NCI-H187 (cell line): Measurements from ENCODE around the gene KIF26B.
"Not testable (repeated sequence)": the region's sequence is repeated elsewhere in the genome, so short reads cannot be mapped to it uniquely, and the experiment has no call there.

Source experiments
- DNase-seq, 2 experiments: peaks; one replicate each; lab custom pipeline; 2025; lab: John Stamatoyannopoulos, UW

Gene KIF26B

DNA sequence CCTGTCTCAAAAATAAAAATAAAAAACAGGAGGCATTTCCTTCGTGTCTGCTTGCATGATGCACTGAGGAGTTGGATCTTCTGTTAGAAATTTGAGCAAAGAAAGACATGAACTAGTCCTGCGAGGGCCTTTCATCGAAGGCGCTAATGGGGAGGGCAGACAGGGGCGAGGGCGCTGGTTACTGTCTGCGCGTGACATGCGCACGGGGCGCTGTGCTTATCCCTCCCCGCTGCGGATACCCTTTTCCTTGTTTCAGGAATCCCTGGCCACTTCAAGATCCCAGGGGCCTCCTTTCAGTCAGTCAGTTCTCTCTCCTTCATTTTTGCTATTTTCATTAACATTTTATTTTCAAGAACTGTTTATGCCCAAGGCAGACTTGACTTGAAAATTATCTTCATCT, 545.8 kb downstream of the KIF26B start:
- no peak for DNase-seq

DNA sequence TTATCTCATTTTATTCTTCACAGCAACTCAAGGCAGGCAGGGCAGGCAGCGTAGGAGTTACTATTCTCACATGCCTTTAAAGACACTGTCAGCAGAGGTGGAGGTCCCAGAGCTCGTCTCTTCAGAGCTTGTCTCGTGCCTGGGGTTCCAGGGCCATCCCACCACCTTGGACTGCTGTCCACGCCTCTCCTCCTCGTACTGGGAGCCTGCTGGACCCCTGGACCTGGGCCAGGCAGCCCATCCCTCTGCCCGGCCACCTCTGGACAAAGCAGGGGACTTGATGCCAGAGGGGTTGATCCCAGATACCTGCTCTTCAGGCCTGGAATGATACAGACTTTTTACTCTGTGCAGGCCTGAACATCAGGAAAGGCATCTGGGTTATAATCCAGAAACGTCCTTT, 546.8 kb downstream of the KIF26B start:
- no peak for DNase-seq

DNA sequence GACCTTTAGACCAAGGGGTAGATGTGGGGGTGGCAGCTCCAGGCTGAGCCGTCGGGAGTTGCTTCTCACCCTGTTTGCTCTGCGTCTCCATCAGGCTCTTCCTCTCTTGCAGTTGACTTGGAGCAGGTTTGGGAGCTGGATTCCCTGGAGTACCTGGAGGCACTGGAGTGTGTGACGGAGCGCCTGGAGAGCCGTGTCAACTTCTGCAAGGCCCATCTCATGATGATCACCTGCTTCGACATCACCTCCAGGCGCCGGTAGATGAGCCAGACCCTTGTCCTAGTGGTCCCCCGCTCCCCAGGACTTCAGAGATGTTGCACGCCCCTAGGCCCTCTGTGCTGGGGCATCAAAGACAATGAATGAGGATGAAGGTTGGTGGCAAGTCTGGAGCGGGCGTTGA, 547.6 kb downstream of the KIF26B start:
- no peak for DNase-seq

DNA sequence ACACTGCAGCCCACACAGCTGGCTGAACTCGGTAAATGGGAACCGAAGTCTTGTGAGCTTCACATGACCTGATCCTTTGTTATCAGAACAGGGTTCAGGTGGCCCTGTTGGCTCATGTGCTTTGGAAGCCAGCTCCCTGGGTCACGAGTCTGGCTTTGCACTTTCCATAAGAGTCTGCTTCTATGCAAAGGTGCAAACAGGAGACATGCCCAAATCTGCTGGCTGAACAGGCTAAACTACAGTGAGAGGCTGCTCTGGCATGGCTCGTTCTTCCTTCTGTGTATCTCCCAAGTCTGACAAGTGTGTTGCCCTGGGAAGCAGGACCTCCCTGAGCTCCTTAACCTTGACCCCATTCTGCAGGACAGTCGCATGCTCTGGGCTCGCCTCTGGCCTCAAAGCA, 549.6 kb downstream of the KIF26B start:
- no peak for DNase-seq

DNA sequence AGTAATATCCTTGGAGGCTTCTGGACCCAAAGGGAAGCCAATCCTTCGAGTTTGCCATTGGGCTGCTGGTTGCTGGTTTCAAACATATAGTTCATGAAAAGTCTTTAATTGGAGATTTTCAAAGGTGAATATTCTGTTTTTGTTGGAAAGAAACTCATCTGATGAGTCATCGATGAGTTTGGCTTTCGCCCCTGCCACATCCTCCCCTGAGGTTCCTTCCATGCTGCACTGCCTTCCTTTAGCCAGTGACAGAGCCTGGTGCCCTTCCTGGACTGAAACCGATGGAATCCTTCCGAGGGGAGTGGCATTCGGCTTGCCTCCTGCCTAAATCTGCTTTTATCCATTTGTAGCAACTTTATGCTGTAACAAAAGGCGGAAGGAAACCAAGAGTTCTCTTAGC, 550.0 kb downstream of the KIF26B start:
- DNase-seq: no peak

DNA sequence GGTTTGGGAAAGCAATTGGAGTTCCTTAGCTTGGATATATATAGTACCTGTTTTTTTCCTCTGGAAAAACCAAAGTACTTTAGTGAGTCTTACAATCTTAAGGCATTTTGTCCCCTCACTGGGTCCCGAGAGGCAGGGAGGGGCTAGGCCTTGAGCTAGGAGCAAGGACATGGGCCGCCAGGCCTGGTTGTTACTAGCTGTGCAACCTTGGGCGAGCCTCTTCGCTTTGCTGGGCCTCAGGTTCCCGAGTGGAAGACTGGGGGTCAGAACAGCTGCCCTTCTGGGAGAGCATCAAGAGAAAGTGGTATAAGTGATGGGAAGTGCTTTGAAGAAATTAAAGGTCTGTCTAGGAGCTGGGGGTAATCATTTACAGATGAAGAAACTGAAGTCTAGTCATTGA, 553.2 kb downstream of the KIF26B start:
- no peak for DNase-seq

DNA sequence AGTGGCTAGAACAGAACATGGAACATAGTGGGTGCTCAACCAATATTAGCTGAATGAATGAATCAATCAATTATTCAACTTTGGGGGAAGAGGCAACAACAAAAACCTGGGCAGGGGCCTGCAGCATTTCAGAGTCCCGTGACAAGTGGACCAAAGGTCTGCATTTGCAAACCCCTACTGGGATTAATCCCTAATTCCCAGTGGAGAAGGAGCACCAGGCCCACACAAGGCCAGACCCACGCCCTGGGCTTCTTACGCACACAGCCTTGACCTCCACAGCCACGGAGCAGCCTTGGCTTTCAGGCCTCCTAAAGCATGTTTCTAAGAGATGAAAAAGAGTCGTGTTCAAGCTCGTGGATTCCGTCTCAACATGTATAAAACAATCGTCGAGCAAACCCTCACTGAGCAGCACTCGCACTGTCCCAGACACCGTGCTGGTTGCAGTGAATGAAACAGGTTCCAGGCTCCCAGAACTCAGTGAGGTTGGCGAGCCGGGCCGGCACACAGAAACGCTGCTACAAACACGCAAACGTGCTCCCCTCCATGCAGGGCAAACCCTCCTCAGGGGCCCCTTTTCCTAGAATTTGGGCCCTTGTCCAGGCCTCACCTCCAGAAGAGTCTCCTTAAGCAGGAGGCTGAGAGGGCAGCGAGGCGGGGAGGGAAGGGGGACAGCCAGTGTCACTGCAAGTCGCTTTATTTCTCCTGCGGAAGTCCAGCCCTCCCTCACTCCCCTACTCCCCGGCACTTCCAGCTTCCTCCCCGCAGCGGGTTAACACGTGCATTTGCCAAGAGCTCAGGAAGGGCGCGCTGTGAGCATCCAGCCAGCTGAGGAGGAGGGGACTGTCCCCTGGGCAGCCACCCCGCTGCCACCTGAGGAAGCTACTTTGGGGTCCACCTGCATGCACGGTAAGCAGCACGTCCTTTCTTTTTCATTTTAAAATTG, 556.4 kb downstream of the KIF26B start:
- DNase-seq: no peak

DNA sequence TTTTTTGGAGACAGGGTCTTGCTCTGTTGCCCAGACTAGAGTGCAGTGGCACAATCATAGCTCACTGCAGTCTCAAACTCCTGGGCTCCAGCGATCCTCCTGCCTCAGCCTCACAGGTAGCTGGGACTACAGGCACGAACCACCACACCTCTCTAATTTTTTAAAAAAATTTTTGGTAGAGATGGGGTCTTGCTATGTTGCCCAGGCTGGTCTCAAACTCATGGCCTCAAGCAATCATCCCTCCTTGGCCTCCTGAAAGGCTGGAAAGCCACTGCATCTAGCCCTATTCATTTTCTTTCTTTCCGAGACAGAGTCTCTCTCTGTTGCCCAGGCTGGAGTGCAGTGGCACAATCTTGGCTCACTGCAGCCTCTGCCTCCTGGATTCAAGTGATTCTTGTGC, 559.2 kb downstream of the KIF26B start:
- not testable (repeated sequence) for DNase-seq

DNA sequence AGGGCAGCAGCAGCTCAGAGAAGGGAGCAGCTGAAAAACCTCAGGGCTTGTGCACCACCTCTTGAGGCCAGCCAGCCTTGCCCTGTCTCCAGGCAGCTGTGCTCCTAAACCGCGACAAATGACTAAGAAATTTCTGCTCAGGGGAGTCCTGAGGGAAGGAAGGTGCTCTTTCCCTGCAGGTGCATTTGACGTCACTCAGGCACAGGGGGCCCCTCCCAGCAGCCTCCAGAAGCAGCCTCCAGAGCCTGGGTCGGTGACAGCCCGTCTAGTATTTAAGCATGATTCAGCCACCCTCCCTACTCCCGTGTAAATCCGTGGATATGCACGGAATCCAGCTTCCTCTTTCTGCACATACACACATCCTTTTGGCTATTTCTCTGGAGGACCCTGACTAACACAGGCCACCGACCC, 560.5 kb downstream of the KIF26B start:
- no peak for DNase-seq

DNA sequence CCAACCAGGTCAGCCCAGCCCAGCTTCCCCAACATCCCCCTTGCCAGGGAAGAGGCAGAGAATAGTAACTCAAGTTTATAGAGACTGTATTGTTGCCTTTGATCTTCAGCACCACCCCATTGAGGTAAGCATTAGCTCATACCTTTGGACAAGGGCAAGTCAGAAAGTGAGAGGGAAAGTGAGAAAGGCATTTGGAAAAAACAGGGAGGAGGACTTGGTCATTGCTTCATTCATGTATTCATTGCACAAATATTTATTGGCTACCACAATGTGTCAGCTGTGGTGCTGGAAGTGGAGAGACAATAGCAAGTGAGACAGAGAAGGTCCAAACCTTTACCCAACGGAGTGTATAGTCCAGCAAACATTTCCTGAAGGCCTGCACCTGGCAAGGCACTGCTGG, 561.2 kb downstream of the KIF26B start:
- no peak for DNase-seq

DNA sequence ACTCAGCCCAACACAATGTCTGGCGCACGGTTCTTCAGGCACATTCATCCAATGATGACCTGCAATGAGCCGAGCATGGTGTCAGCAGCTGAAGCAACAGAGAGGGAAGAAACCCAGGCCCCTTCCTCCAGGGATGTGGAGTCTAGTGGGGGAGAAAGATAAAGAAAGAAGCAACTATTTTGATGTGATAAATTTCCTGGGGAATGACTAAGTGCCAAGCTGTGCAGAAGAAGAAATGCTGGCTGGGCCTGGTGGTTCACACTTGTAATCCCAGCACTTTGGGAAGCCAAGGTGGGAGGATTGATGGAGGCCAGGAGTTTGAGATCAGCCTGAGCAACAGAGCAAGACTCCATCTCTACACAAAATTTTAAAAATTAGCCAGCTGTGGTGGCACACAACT, 561.8 kb downstream of the KIF26B start:
- no peak for DNase-seq

DNA sequence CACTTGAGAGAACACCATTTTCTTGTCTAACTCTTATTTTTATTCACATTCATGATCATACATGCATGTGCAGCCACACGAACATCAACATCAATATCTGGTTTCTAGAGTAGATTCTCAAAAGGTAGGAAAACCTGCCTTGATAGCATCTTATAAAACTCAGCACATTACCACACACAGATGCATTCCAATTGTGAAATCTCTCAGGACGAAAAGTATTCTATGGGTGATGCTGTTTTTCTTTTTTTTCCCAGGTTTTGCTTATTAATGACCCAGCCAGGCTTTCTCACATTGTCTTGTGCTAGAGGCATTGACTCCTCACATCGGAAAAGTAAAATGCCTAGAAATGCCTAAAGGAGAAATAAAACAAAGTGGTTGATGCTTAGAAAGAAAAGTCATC, 562.8 kb downstream of the KIF26B start:
- no peak for DNase-seq

DNA sequence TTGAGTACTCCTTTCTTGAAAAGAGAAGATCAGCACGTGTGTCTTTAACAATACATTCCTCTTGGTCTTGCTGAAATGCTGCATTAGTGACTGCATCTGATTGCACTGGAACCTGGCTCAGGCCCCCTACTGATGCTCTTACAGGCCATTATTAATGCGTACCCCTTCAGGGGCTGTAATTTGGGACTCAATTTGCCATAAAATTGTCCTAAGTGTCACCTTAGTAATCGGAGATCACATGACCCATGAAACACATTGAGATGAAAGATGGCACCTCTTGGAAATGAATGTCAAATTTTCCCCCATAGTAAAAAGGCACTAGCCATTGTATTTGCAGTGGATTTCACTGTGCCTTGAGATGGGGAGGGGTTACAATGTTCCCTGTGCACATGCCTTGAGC, 563.3 kb downstream of the KIF26B start:
- DNase-seq: no peak

DNA sequence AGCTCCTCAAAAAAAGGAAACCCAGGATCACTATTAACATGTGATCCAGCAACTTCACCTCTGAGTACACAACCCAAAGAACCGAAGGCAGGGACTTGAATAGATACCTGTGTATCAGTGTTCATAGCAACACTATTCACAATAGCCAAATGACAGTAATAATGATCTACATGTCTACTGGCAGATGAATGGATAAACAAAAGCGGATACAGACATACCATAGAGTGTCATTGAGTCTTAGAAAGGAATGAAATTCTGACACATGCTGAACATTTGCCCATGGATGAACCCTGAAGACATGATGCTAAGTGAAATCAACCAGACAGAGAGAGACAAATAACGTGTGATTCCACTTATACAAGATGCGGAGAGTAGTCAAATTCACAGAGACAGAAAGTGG, 564.2 kb downstream of the KIF26B start:
- no peak for DNase-seq

DNA sequence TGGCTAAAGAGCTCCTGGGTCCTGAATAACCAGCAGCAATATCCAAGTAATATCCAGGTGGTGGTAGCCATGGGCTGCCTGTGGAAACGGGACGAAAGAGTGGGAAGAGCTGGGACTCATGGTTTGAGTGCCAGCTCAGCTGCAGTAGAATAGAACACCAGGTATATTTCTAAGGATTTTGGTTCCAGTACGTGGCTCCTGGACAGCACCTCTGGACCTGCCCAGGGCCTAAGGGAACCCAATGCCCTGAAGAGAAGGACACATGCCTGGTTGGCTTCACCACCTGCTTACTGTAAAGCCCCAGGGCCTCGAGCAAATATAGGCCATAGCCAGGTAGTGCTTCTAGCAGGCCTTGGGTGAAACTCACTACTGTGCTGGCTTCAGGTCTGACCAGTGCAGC, 566.7 kb downstream of the KIF26B start:
- DNase-seq: no peak

DNA sequence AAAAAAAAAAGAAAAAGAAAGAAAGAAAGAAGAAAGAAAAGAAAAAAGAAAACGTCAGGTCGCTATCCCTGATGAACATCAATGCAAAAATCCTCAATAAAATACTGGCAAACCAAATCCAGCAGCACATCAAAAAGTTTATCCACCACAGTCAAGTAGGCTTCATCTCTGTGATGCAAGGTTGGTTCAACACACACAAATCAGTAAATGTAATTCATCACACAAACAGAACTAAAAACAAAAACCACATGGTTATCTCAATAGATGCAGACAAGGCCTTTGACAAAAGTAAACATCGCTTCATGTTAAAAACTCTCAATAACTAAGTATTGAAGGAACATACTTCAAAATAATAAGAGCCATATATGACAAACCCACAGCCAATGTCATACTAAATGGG, 573.2 kb downstream of the KIF26B start:
- DNase-seq: not testable (repeated sequence)

DNA sequence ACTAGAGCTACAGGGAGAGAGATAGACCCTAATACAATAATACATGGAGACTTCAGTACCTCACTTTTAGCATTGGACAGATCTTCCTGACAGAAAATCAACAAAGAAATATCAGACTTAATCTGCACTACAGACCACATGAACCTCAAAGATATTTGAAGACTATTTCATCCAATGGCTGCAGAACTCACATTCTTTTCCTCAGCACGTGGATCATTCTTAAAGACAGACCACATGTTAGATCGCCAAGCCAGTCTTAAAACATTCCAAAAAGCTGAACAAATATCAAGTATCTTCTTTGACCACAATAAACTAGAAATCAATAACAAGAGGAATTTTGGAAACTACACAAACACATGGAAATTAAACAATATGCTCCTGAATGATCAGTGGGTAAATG, 576.0 kb downstream of the KIF26B start:
- no peak for DNase-seq

DNA sequence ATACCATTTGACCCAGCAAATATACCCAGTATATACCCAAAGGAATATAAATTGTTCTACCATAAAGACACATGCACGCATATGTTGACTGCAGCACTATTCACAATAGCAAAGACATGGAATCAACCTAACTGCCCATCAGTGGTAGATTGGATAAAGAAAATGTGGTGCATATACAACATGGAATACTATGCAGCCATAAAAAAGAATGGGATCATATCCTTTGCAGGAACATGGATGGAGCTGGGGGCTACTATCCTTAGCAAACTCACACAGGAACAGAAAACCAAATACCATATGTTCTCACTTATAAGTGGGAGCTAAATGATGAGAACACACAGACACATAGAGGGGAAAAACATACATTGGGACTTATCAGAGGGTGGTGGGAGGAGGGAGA, 585.6 kb downstream of the KIF26B start:
- DNase-seq: not testable (repeated sequence)

DNA sequence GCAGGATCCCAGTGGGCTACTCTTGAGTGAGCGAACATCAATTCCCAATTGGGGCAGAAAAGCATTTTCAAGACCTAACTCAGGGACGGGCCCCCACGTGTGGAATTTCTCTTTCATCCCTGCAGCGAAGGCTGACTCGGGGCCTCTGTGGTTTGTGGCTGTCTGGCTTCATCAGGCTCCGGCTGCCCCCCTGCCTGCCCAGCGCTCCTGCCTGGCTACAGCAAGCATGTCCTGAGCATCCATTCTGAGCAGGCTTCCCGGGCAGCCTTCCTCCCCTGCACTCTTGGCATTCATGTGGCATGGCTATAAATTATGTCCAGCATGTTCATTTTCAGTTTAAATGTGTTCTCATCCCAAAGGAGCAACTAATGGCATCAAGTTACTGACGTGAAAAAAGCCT, 588.1 kb downstream of the KIF26B start:
- peak; percentile 2 to 4 for DNase-seq

DNA sequence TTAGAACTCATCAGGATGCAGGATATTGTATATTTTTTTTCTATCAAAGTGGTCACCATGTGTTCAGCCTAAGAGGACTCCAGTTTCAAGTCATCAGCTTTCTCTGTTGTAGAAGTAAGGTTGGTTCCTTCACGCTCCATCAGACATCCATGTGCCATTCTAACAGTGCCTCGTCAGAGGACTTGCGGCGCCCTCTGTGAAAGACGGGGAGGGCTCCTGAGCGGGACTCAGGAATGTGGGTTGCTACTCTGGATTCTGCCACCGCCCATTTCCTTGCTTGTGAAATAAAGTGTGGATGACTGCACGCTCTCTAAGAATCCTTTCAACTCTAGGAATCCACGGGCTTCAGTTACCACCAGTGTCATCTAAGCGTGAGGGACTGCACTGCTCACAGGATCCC, 593.5 kb downstream of the KIF26B start:
- DNase-seq: no peak

DNA sequence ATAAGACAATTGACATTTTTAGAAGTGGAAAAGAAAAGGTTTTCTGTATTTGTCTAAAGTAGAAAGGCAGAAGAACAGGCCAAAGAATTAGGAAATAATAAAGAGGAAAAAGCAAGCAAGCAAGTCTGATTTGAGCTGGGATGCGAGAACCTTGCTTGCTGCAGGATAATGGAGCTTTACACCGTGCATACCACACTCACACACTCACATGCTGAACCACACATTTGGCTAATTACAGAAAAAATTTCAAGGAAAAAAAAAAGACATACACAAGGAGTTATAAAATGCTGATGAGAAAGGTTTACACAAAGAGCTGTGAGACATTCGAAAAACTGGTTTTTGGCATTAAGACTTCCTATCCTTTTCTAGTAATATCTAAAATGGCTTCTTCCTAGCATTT, 593.9 kb downstream of the KIF26B start:
- DNase-seq: no peak

DNA sequence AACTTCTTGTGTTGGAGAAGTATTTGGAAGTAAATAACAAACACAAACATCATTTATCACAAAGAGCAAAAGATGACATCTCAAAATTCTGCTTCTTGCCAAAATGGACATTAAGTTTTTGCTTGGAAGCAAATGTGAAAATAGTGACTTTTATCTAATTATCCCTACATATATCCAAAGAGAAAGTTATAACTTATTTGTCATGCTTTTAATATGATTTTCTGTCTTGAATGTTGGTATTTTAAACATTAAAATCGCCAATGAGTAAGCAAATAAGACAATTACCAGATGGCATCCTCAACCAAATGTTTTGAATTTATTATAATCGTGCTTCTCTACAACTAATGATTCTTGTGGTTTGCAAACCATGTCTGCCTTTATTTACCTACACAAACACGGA, 594.3 kb downstream of the KIF26B start:
- DNase-seq: no peak

DNA sequence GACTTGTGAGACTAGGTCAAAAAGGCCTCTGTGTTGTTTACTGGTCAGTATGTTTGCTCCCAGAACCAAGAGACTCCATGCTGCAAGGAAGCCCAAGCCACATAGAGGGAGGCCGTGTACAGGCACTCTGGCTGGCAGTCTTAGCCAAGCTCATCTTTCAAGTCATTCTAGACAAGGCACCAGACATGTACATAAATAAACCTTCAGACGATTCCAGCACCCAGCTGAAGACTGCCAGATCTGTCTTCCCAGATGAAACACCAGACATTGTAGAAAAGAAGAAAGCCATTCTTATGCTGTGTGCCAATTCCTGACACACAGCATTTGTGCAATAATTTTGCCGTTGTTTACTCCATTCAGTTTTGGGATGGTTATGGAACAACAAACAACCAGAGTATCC, 595.5 kb downstream of the KIF26B start:
- DNase-seq: no peak

DNA sequence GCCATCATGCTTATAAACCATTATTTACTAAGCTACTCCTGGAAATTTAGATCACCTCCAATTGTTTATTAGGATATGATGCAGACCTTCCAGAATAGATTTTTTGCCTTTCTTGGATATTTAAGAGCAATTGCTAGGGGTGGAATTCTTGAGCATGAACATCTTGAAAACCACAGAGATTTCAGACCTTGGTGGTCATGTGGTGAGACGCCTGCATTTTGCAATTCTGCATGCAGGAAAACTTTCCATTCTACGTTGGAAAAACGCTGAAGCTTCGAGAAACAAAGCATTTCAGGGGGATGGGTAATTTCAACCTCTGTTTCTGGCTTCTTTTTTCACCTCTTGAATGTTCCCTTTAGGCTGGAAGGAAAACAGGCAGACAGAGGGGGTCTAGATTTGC, 596.3 kb downstream of the KIF26B start:
- DNase-seq: no peak
